NCI-H2227 (cell line): Measurements from ENCODE around the gene ADAMTS15.

Experiments
- DNase-seq: peaks from one replicate; lab custom pipeline; 2025; ENCODE audit not compliant: unreplicated experiment; lab: John Stamatoyannopoulos, UW

Gene ADAMTS15

GRCh38 chr11:130478204-130478701, 29.8 kb downstream of the ADAMTS15 start:
- no peak for DNase-seq

GRCh38 chr11:130478881-130479280, 30.4 kb downstream of the ADAMTS15 start:
- no peak for DNase-seq

- DNase-seq: no peak
Measured at GRCh38 chr11:130480186-130480585, 31.7 kb downstream of the ADAMTS15 start.

GRCh38 chr11:130480711-130481140, 32.3 kb downstream of the ADAMTS15 start:
- no peak for DNase-seq

GRCh38 chr11:130483124-130483523, 34.7 kb downstream of the ADAMTS15 start:
- DNase-seq: no peak

GRCh38 chr11:130485983-130486382, 37.5 kb downstream of the ADAMTS15 start:
- no peak for DNase-seq

GRCh38 chr11:130486391-130486836, 38.0 kb downstream of the ADAMTS15 start:
- no peak for DNase-seq

GRCh38 chr11:130486987-130487923, 38.8 kb downstream of the ADAMTS15 start:
- DNase-seq: no peak

- no peak for DNase-seq
Measured at GRCh38 chr11:130487924-130488815, 39.7 kb downstream of the ADAMTS15 start.

- no peak for DNase-seq
Measured at GRCh38 chr11:130488848-130489584, 40.6 kb downstream of the ADAMTS15 start.

- DNase-seq: no peak
Measured at GRCh38 chr11:130489716-130490115, 41.3 kb downstream of the ADAMTS15 start.

GRCh38 chr11:130490682-130491449, 42.4 kb downstream of the ADAMTS15 start:
- no peak for DNase-seq

GRCh38 chr11:130498181-130498580, 49.7 kb downstream of the ADAMTS15 start:
- DNase-seq: no peak

GRCh38 chr11:130499828-130500227, 51.4 kb downstream of the ADAMTS15 start:
- DNase-seq: no peak

GRCh38 chr11:130504317-130504716, 55.9 kb downstream of the ADAMTS15 start:
- DNase-seq: no peak

- DNase-seq: no peak
Measured at GRCh38 chr11:130508913-130509312, 60.5 kb downstream of the ADAMTS15 start.

- no peak for DNase-seq
Measured at GRCh38 chr11:130509942-130510341, 61.5 kb downstream of the ADAMTS15 start.

GRCh38 chr11:130510407-130511006, 62.1 kb downstream of the ADAMTS15 start:
- no peak for DNase-seq

- DNase-seq: no peak
Measured at GRCh38 chr11:130511765-130512164, 63.3 kb downstream of the ADAMTS15 start.

GRCh38 chr11:130512662-130513061, 64.2 kb downstream of the ADAMTS15 start:
- no peak for DNase-seq
